K562 (cell line): ENCODE results near the gene PPA2. TPM values are rescaled to one million over a fixed set of nuclear protein-coding genes. Genes with fewer than 3 reads are reported as not detected.

Source experiments
- ATF1 ChIP-seq, 2 experiments: fragments of 450-650 bp in 1 of 2; IDR thresholded peaks; 2 replicates each; pipeline ENCODE4 v1.6.1; 2016; ENCODE audit warnings: missing compliant biosample characterization in 1 of 2, missing genetic modification characterization in 1 of 2
- CBX3 ChIP-seq, 2 experiments: IDR thresholded peaks; 1 replicate in 1 of 2; 2 replicates in 1 of 2; pipeline ENCODE4 v1.6.1; 2012; ENCODE audit warnings: inconsistent platforms in 2 of 2, low read length in 2 of 2, borderline replicate concordance in 1 of 2, control low read depth in 1 of 2
- GTF2A2 ChIP-seq: IDR thresholded peaks from 2 replicates; pipeline ENCODE4 v1.6.1; 2016; ENCODE audit warnings: mild to moderate bottlenecking, missing genetic modification characterization, missing compliant biosample characterization
- JUN ChIP-seq, 2 experiments: sonication (generic) in 1 of 2; formaldehyde crosslinking in 1 of 2; IDR thresholded peaks; 2 replicates each; pipeline versions ENCODE4 v1.6.1 to v1.8.0; 2012 to 2022; ENCODE audit warnings: borderline replicate concordance in 2 of 2, mild to moderate bottlenecking in 2 of 2, improper control_type of control experiment in 1 of 2, low read depth in 1 of 2, low read length in 1 of 2, missing genetic modification reagents in 1 of 2
- KLF13 ChIP-seq: fragments of 450-650 bp; IDR thresholded peaks from 2 replicates; pipeline ENCODE4 v1.6.1; 2016; ENCODE audit warnings: missing genetic modification characterization, low read depth, mild to moderate bottlenecking, missing compliant biosample characterization, moderate library complexity, borderline replicate concordance
- NBN ChIP-seq: fragments of 450-650 bp; IDR thresholded peaks from 2 replicates; pipeline ENCODE4 v1.6.1; 2016; ENCODE audit warnings: low read depth, mild to moderate bottlenecking
- NR2F6 ChIP-seq: fragments of 450-650 bp; formaldehyde crosslinking; IDR thresholded peaks from 2 replicates; pipeline ENCODE4 v1.4.0; 2020; ENCODE audit warnings: mild to moderate bottlenecking
- PRMT5 ChIP-seq: sonication (generic); formaldehyde crosslinking; IDR thresholded peaks from 2 replicates; pipeline ENCODE4 v1.5.0; 2020; ENCODE audit warnings: missing genetic modification reagents
- SMAD4 ChIP-seq: fragments of 250-450 bp; sonication (Bioruptor Pico); conservative IDR thresholded peaks from 2 replicates; pipeline ENCODE4 v1.8.0; 2021; ENCODE audit warnings: inconsistent platforms, mild to moderate bottlenecking, moderate library complexity
- ZNF197 ChIP-seq: fragments of 200-800 bp; sonication (Bioruptor generic); IDR thresholded peaks from 2 replicates; pipeline ENCODE4 v1.6.1; 2016; ENCODE audit warnings: low read depth, missing genetic modification characterization, missing compliant biosample characterization
- ZNF384 ChIP-seq: IDR thresholded peaks from 2 replicates; pipeline ENCODE4 v1.6.1; 2012; ENCODE audit warnings: low read depth, low read length, improper control_type of control experiment
- ZNF830 ChIP-seq: fragments of 250-450 bp; sonication (Bioruptor Pico); IDR thresholded peaks from 2 replicates; pipeline ENCODE4 v1.5.0; 2021; ENCODE audit warnings: mild to moderate bottlenecking
- polyA plus RNA-seq, 8 experiments: library from polyadenylated mRNA; depleted of rRNA in 4 of 8; stranded (reverse) in 5 of 8; unstranded in 3 of 8; fragments of >200 nt; fragmentation: Nextera tagmentation in 2 of 8; fragmentation: Illumina TruSeq in 1 of 8; extraction: Ambion mirVana in 2 of 8; extraction: Trizol in 1 of 8; gene quantifications; 2 replicates each; pipeline versions ENCODE4 v1.2.1 to v1.2.3, GENCODE V29; 2011 to 2014; ENCODE audit warnings: inconsistent platforms in 1 of 8, missing spikeins in 1 of 8
- total RNA-seq, 7 experiments: library from RNA; depleted of rRNA in 6 of 7; stranded (reverse); fragments of >200 nt in 6 of 7; fragmentation: Illumina TruSeq in 2 of 7; extraction: Trizol in 2 of 7; gene quantifications; 2 replicates each; pipeline versions ENCODE4 v1.2.1 to v1.2.3, GENCODE V29; 2011 to 2021; ENCODE audit warnings: low replicate concordance in 1 of 7
- TF ChIP-seq, protein P1 (sequence below): fragments of 450-650 bp; formaldehyde crosslinking; IDR thresholded peaks from 2 replicates; pipeline ENCODE4 v1.4.0; 2020; ENCODE audit warnings: mild to moderate bottlenecking, moderate library complexity
- TF ChIP-seq, protein P2 (sequence below): fragments of 450-650 bp; IDR thresholded peaks from 2 replicates; pipeline ENCODE4 v1.6.1; 2016; ENCODE audit warnings: antibody characterized with exemption
- TF ChIP-seq, protein P3 (sequence below): sonication (generic); formaldehyde crosslinking; IDR thresholded peaks from 2 replicates; pipeline ENCODE4 v1.8.0; 2022; ENCODE audit warnings: mild to moderate bottlenecking, low read depth, missing genetic modification reagents
- TF ChIP-seq, protein P4 (sequence below), 3 experiments: IDR thresholded peaks in 2 of 3; conservative IDR thresholded peaks in 1 of 3; 2 replicates each; pipeline ENCODE4 v1.5.1; 2011 to 2012; ENCODE audit warnings: low read length in 3 of 3, mild to moderate bottlenecking in 3 of 3, control low read depth in 2 of 3, improper control_type of control experiment in 1 of 3, inconsistent platforms in 1 of 3, low read depth in 1 of 3, mixed read lengths in 1 of 3, moderate library complexity in 1 of 3; ENCODE audit not compliant: insufficient read depth in 2 of 3

PPA2 gene
- total and polyA plus RNA-seq, 9 of the 15 experiments (the other 6 are each of a cell fraction or from before 2014, with no cell fraction given): 48.3 to 190 (median 109) TPM

DNA sequence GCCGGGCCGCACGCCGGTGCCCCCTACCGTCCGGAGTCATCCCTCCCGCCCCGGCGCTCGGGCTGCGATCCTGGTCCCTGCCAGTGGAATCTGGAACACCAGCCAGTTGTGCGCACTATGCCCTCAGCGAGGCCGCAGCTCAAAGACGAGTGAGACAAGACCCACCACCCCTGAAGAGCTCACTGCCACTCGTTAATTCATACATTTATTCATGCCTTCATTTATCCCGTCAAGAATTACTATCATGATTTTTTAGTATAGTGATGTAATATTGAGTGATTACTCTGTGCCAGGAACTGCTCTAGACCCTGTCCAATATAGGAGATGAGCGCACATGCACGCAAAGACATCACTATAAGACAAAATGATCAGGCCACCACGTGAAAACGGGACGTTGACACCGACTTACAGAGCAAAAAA is 247 bp upstream of the PPA2 start (continued):
- TF ChIP-seq, protein P1, sequence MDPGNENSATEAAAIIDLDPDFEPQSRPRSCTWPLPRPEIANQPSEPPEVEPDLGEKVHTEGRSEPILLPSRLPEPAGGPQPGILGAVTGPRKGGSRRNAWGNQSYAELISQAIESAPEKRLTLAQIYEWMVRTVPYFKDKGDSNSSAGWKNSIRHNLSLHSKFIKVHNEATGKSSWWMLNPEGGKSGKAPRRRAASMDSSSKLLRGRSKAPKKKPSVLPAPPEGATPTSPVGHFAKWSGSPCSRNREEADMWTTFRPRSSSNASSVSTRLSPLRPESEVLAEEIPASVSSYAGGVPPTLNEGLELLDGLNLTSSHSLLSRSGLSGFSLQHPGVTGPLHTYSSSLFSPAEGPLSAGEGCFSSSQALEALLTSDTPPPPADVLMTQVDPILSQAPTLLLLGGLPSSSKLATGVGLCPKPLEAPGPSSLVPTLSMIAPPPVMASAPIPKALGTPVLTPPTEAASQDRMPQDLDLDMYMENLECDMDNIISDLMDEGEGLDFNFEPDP (CRISPR knock-in tag): no peak
- no peak for TF ChIP-seq ZNF830 (CRISPR knock-in tag)
- TF ChIP-seq NBN: no peak
- TF ChIP-seq JUN (IDR thresholded peaks at IDR 0.05; ENCODE audit: borderline replicate concordance, low read depth, low read length): no peak
- TF ChIP-seq JUN (CRISPR knock-in tag; IDR thresholded peaks at IDR 0.05; ENCODE audit: borderline replicate concordance): no peak
- TF ChIP-seq, protein P2, sequence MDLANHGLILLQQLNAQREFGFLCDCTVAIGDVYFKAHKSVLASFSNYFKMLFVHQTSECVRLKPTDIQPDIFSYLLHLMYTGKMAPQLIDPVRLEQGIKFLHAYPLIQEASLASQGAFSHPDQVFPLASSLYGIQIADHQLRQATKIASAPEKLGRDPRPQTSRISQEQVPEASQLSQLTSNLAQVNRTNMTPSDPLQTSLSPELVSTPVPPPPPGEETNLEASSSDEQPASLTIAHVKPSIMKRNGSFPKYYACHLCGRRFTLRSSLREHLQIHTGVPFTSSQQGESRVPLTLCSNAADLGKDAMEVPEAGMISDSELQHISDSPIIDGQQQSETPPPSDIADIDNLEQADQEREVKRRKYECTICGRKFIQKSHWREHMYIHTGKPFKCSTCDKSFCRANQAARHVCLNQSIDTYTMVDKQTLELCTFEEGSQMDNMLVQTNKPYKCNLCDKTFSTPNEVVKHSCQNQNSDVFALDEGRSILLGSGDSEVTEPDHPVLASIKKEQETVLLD: 0 out of 2 replicates have a peak, but pooled peaks have one; percentile 5
- no peak for TF ChIP-seq KLF13 (tag)
- no peak for TF ChIP-seq PRMT5 (CRISPR knock-in tag)
- TF ChIP-seq CBX3 (IDR thresholded peaks at IDR 0.05; ENCODE audit: borderline replicate concordance in 1 of 2, low read length in 2 of 2): peak in 1 of 2 experiments; percentile 83; a peak in 1 of 3 replicates
- no peak for TF ChIP-seq ZNF384
- no peak for TF ChIP-seq ZNF197 (CRISPR knock-in tag)
- no peak for TF ChIP-seq ATF1 (CRISPR knock-in tag; IDR thresholded peaks at IDR 0.05)
- TF ChIP-seq ATF1 (tag; IDR thresholded peaks at IDR 0.05): peak; percentile 31; the same call in 1 of the 2 replicates
- no peak for TF ChIP-seq SMAD4
- TF ChIP-seq NR2F6 (CRISPR knock-in tag): no peak
- TF ChIP-seq, protein P3, sequence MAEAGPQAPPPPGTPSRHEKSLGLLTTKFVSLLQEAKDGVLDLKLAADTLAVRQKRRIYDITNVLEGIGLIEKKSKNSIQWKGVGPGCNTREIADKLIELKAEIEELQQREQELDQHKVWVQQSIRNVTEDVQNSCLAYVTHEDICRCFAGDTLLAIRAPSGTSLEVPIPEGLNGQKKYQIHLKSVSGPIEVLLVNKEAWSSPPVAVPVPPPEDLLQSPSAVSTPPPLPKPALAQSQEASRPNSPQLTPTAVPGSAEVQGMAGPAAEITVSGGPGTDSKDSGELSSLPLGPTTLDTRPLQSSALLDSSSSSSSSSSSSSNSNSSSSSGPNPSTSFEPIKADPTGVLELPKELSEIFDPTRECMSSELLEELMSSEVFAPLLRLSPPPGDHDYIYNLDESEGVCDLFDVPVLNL (CRISPR knock-in tag): no peak
- TF ChIP-seq, protein P4, sequence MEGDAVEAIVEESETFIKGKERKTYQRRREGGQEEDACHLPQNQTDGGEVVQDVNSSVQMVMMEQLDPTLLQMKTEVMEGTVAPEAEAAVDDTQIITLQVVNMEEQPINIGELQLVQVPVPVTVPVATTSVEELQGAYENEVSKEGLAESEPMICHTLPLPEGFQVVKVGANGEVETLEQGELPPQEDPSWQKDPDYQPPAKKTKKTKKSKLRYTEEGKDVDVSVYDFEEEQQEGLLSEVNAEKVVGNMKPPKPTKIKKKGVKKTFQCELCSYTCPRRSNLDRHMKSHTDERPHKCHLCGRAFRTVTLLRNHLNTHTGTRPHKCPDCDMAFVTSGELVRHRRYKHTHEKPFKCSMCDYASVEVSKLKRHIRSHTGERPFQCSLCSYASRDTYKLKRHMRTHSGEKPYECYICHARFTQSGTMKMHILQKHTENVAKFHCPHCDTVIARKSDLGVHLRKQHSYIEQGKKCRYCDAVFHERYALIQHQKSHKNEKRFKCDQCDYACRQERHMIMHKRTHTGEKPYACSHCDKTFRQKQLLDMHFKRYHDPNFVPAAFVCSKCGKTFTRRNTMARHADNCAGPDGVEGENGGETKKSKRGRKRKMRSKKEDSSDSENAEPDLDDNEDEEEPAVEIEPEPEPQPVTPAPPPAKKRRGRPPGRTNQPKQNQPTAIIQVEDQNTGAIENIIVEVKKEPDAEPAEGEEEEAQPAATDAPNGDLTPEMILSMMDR (IDR thresholded peaks at IDR 0.05 in 2 of 3, conservative IDR thresholded peaks at IDR 0.05 in 1 of 3; ENCODE audit: insufficient read depth in 2 of 3, low read depth in 1 of 3, low read length in 3 of 3): peak; percentile 79 to 85 (median 83)
- TF ChIP-seq GTF2A2 (tag): no peak
